Kidney (tissue), 14 donors: ENCODE results near the gene TOMM7. TPM values are rescaled to one million over a fixed set of nuclear protein-coding genes. Genes with fewer than 3 reads are reported as not detected.

Source experiments
- DNase-seq, 5 donors: peaks; one replicate each; pipeline ENCODE4 v3.0.0-alpha.2; 2013 to 2020
- FAIRE-seq: peaks from 2 replicates; lab custom pipeline; 2012; peaks lifted over from hg19 to GRCh38; lab: Jason Lieb, UNC
- H3K27ac ChIP-seq, 2 donors: one replicate each; pipeline ENCODE4 v1.7.0; 2013; ENCODE audit warnings: low read depth in 2 of 2, low read length in 2 of 2, inconsistent platforms in 1 of 2
- H3K27me3 ChIP-seq: one replicate; pipeline ENCODE4 v1.7.1; 2013; ENCODE audit warnings: low read length, inconsistent platforms; ENCODE audit not compliant: control insufficient read depth, insufficient read depth
- H3K36me3 ChIP-seq, 3 donors: one replicate each; pipeline versions ENCODE4 v1.7.0 to v1.7.1; 2013; ENCODE audit warnings: low read length in 3 of 3, control low read depth in 1 of 3, inconsistent platforms in 1 of 3; ENCODE audit not compliant: insufficient read depth in 3 of 3, control insufficient read depth in 2 of 3
- H3K4me1 ChIP-seq, 3 donors: one replicate each; pipeline versions ENCODE4 v1.7.0 to v1.7.1; 2013; ENCODE audit warnings: low read length in 3 of 3, inconsistent platforms in 1 of 3, low read depth in 1 of 3; ENCODE audit not compliant: control insufficient read depth in 2 of 3, insufficient read depth in 2 of 3
- H3K4me3 ChIP-seq, 3 donors: one replicate each; pipeline versions ENCODE4 v1.7.0 to v1.8.1; 2013; ENCODE audit warnings: low read length in 3 of 3, control low read depth in 1 of 3, inconsistent platforms in 1 of 3
- H3K9ac ChIP-seq, 3 donors: one replicate each; pipeline versions ENCODE4 v1.7.0 to v1.7.1; 2013; ENCODE audit warnings: low read length in 3 of 3, control low read depth in 1 of 3, inconsistent platforms in 1 of 3
- H3K9me3 ChIP-seq, 3 donors: one replicate each; pipeline versions ENCODE4 v1.7.0 to v1.7.1; 2013; ENCODE audit warnings: low read length in 3 of 3, control low read depth in 1 of 3, inconsistent platforms in 1 of 3; ENCODE audit not compliant: control insufficient read depth in 2 of 3, insufficient read depth in 1 of 3
- intact Hi-C: fragments of 100-400 bp; cut with DNase I; formaldehyde crosslinking; loops from one replicate; pipeline ENCODE4 v1.11.1; 2022
- polyA plus RNA-seq: library from polyadenylated mRNA; stranded (reverse); fragments of 350-450 nt; fragmentation: Illumina TruSeq; extraction: RNeasy Lipid Tissue Mini Kit (QIAGEN cat#74804); gene quantifications from one replicate; pipeline ENCODE4 v1.2.3, GENCODE V29; 2014; ENCODE audit warnings: low read depth, low replicate concordance; ENCODE audit not compliant: insufficient read depth
- total RNA-seq: library from RNA; stranded (reverse); fragmentation: NEBNext Ultra II Directional; extraction: Animal tissue kit (Norgen Biotek cat#: 25700); gene quantifications from one replicate; pipeline ENCODE4 v1.2.1, GENCODE V29; 2021
- TF ChIP-seq, protein P1 (sequence below): IDR thresholded peaks from 3 replicates; pipeline ENCODE4 v1.5.1; 2012; ENCODE audit warnings: mild to moderate bottlenecking, moderate library complexity, borderline replicate concordance; ENCODE audit not compliant: insufficient read depth; ENCODE audit errors: extremely low read depth
- donor health status: control.
- donor health status: control.
- donor health status: control.
- donor health status: control.
- donor health status: control.
- donor health status: DM: yes; HTN: yes; CAD: no.
- donor health status: Normal renal cell carcinoma (clear cell type).

TOMM7 gene
- total and polyA plus RNA-seq, 2 donors from 2014 or later = 253 to 1,227 TPM

DNA sequence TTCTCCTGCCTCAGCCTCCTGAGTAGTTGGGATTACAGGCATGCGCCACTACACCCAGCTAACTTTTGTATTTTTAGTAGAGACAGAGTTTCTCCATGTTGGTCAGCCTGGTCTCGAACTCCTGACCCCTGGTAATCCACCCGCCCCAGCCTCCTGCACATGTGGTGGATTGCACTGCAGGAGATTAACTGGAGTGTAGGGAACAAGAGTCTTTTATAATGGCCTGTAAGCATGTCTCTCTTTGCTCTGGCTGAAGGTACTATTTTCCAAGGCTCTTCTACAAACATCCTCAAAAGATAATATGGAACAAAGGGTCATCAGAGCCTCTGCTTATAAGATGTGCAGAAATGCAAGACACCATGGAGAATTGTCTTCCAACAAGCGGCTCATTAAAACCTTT is 3.2 kb downstream of the TOMM7 start:
- peaks cover 3 to 18% (median 13%) of the 10 kb centered on the region in 3 donors for H3K36me3 ChIP-seq
- peaks cover 0 to 6% (median 0%) of the 10 kb centered on the region in 3 donors for H3K4me1 ChIP-seq
- H3K27ac ChIP-seq = no peak overlapping the region
- TF ChIP-seq, protein P1, sequence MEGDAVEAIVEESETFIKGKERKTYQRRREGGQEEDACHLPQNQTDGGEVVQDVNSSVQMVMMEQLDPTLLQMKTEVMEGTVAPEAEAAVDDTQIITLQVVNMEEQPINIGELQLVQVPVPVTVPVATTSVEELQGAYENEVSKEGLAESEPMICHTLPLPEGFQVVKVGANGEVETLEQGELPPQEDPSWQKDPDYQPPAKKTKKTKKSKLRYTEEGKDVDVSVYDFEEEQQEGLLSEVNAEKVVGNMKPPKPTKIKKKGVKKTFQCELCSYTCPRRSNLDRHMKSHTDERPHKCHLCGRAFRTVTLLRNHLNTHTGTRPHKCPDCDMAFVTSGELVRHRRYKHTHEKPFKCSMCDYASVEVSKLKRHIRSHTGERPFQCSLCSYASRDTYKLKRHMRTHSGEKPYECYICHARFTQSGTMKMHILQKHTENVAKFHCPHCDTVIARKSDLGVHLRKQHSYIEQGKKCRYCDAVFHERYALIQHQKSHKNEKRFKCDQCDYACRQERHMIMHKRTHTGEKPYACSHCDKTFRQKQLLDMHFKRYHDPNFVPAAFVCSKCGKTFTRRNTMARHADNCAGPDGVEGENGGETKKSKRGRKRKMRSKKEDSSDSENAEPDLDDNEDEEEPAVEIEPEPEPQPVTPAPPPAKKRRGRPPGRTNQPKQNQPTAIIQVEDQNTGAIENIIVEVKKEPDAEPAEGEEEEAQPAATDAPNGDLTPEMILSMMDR = no peak
- FAIRE-seq (no peak), DNase-seq (no peak)
- H3K9me3 ChIP-seq = no peaks in the 10 kb centered on the region
- intact Hi-C loops = no loop called here
- no peak overlapping the region for H3K4me3 ChIP-seq
- no peak overlapping the region for H3K9ac ChIP-seq
- no peaks in the 10 kb centered on the region for H3K27me3 ChIP-seq

DNA sequence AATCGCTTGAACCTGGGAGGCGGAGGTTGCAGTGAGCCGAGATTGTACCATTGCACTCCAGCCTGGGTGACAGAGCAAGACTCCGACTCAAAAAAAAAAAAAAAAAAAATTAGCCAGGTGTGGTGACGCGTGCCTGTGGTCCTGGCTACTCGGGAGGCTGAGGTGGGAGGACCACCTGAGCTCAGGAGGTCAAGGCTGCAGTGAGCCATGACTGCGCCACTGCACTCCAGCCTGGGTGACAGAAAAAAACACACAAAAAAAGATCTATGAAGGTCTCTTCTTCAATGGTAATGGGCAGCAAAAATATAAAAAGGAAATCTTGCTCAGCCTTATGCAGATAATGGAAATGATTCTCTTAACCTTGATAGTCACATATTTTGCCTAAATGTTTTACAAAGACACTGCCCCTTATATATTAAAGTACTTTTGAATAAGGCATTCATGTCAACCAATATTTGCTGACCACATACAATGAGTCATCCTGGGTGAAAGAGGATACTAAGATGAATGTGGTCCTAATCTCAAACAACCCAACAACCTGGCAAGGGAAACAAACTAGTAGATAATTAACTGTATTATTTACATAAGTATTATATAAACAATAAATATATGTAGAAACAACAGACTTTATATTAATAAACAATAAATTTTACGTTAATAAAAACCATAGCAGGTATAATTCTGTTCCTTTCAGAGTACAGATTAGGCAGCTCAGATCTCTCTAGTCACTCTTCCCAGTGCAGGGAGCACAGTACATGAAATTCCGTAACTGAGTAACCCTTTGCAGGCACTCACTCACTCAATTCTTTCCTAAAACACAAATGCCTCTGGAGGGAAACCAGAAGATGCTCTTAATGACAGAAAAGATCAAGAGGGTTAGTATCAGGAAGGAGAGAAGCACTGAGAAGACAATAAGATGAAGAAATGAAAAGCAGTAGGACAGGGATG is 8.1 kb downstream of the TOMM7 start:
- no peaks in the 10 kb centered on the region for H3K27me3 ChIP-seq
- no peak overlapping the region for H3K9ac ChIP-seq
- TF ChIP-seq, protein P1 = no peak
- FAIRE-seq (peak; percentile 6), DNase-seq (no peak)
- H3K4me3 ChIP-seq = no peak overlapping the region
- intact Hi-C loops = no loop called here
- H3K9me3 ChIP-seq = no peaks in the 10 kb centered on the region
- H3K36me3 ChIP-seq = peaks cover 3 to 24% (median 18%) of the 10 kb centered on the region in 3 donors
- no peaks in the 10 kb centered on the region for H3K4me1 ChIP-seq
- no peak overlapping the region for H3K27ac ChIP-seq

DNA sequence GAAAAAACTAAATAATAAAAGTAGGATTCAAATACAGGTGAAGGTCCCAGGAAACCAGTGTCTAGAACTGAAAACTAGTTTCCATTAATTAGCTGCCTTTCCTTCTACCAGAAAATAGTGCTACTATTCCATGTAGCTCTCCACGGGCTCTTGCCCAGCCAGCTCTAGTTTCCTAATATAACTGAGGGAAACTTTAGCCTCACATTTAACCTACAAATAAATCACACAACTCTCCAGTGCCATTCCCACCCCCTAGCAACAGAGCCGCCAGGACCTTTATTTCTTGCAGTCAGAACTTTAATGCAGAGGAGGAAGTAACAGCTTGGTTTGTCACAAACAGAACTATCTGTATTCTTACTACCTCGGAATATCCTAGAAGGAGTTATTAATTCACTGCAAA is 10.3 kb downstream of the TOMM7 start:
- no peaks in the 10 kb centered on the region for H3K27me3 ChIP-seq
- DNase-seq (peak in 4 of 5 donors; percentile 38 to 84 (median 64)), FAIRE-seq (no peak)
- no peak overlapping the region for H3K4me3 ChIP-seq
- H3K36me3 ChIP-seq = peaks cover 3 to 23% (median 18%) of the 10 kb centered on the region in 3 donors
- H3K27ac ChIP-seq = no peak overlapping the region
- TF ChIP-seq, protein P1 = no peak
- no peak overlapping the region for H3K9ac ChIP-seq
- H3K4me1 ChIP-seq = no peaks in the 10 kb centered on the region
- intact Hi-C loops = no loop called here
- no peaks in the 10 kb centered on the region for H3K9me3 ChIP-seq
